HG02870 (cell line): ENCODE results near the gene ZSCAN23.

ENCODE experiments used
- ATAC-seq: cut with Tn5 transposase; IDR thresholded peaks from one replicate; pipeline ENCODE4 v1.9.1; 2021; ENCODE audit warnings: mild to moderate bottlenecking, moderate library complexity; ENCODE audit not compliant: unreplicated experiment

Gene ZSCAN23

GRCh38 chr6:28383235-28384142 lies 59.8 kb downstream of the ZSCAN23 start:
- peak; percentile 97 for ATAC-seq
